ENCODE measurements around the gene NUDCD3. TPM values are rescaled to one million over a fixed set of nuclear protein-coding genes. Genes with fewer than 3 reads are reported as not detected.

NUDCD3 gene
- total RNA-seq, 1 experiment from 2014 or later = 71.9 TPM

GRCh38 chr7:44476313-44476712, 14.1 kb downstream of the NUDCD3 start:
- H3K4me1 ChIP-seq (ENCODE audit: insufficient read depth, low read length) = no peaks in the 10 kb centered on the region

More at GRCh38 chr7:44476313-44476712, 14.1 kb downstream of the NUDCD3 start:
- Histone ChIP-seq H3K23me2 (ENCODE audit: insufficient read length, low read depth, low read length, poor library complexity, severe bottlenecking) (no peaks in the 10 kb centered on the region), H3T11ph (ENCODE audit: low read length) (no peak overlapping the region), H3K23ac (ENCODE audit: insufficient read length, low read depth, low read length) (no peak overlapping the region), H4K8ac (replicated peaks; ENCODE audit: insufficient read length, low read depth, low read length) (no peak overlapping the region), H3K18ac (ENCODE audit: insufficient read length, low read depth, low read length) (no peak overlapping the region), H4K5ac (ENCODE audit: insufficient read length, low read depth, low read length) (no peak overlapping the region), H3K56ac (ENCODE audit: insufficient read length, low read depth, low read length) (no peak overlapping the region), H4K20me1 (ENCODE audit: control insufficient read depth, insufficient read depth, insufficient read length) (peaks cover 2% of the 10 kb centered on the region), H3K9ac (ENCODE audit: extremely low read depth, insufficient read length, low read length) (no peak overlapping the region), H3K14ac (ENCODE audit: insufficient read depth, low read length) (no peak overlapping the region), H3K79me2 (ENCODE audit: insufficient read depth, low read length) (peaks cover 2% of the 10 kb centered on the region; the same call in 1 of the 2 replicates), H3K79me1 (ENCODE audit: insufficient read depth, low read depth, low read length, poor library complexity, severe bottlenecking) (peaks cover 13% of the 10 kb centered on the region), H3K27me3 (ENCODE audit: insufficient read depth, low read length) (no peaks in the 10 kb centered on the region), H3K9me3 (ENCODE audit: control insufficient read depth, low read depth, low read length) (no peaks in the 10 kb centered on the region), H2BK12ac (ENCODE audit: insufficient read length, low read depth, low read length) (no peak overlapping the region), H2BK120ac (ENCODE audit: low read depth, low read length, poor library complexity, severe bottlenecking) (no peak overlapping the region), H2BK5ac (ENCODE audit: insufficient read length, low read length) (no peak overlapping the region), H3K4ac (ENCODE audit: low read depth, low read length) (no peak overlapping the region), H3K27ac (ENCODE audit: insufficient read length, low read depth, low read length) (no peak overlapping the region), H4K91ac (ENCODE audit: insufficient read length, low read depth, low read length) (no peak overlapping the region), H3K4me2 (ENCODE audit: insufficient read depth, insufficient read length, low read length) (no peak overlapping the region), H2BK15ac (ENCODE audit: low read depth, low read length) (no peak overlapping the region), H2AK5ac (ENCODE audit: insufficient read length, low read length) (no peak overlapping the region), H2BK20ac (ENCODE audit: low read depth, low read length, poor library complexity, severe bottlenecking) (no peak overlapping the region), H2AFZ (ENCODE audit: low read length) (no peak overlapping the region)
- Mint-ChIP-seq H3K9me3 (no peaks in the 10 kb centered on the region), H3K4me3 (no peak overlapping the region), H3K36me3 (ENCODE audit: insufficient read depth in 1 of 3, low read depth in 3 of 3) (peaks cover 16 to 56% (median 43%) of the 10 kb centered on the region in 3 experiments), H3K27ac (no peak overlapping the region), H3K27me3 (ENCODE audit: low read depth) (no peaks in the 10 kb centered on the region), H3K4me1 (no peaks in the 10 kb centered on the region)
- no peak for DNase-seq
- WGBS (ENCODE audit: extremely low coverage, insufficient read length, low lambda C conversion rate) = no CpG with 5 or more reads among the region's 5 CpGs
- TF ChIP-seq CTCF (conservative IDR thresholded peaks at IDR 0.05) = no peak

Measured in H9 (cell line).